ENCODE results near the gene MTRF1L. TPM values are rescaled to one million over a fixed set of nuclear protein-coding genes. Genes with fewer than 3 reads are reported as not detected.

MTRF1L gene
- total RNA-seq, 2 experiments from 2014 or later: 16.9 to 20.1 TPM

DNA sequence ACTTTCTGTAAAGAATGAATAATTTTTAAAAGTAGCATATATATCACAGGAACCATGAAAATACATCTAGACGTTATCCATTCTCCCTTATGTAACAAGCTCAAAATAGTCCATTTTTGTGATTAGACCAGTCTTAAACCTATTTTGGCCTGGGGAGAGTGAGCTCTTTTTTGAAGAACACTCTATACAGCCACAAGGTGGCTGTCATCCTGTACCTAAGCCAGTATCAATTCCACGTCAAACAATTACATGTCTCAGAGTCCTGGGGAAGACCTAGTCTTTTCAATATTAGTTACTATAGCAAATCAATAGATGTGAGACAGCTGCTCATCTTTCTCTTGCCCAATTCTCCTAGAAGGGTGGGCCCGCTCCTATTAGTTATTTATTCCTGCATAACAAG lies 48.1 kb downstream of the MTRF1L start:
- no peak overlapping the region for H3K4me3 Mint-ChIP-seq
- CTCF ChIA-PET: interaction anchor here (0.6 to 1.6 kb wide), 7 partner anchors 23 to 205 kb away, joined by 3 to 8 read pairs (median 3); no protein-coding TSS in a partner anchor
- POLR2A ChIA-PET: no interaction called here
- H3K27ac Mint-ChIP-seq: no peak overlapping the region
- no peak for DNase-seq
- H3K27me3 Mint-ChIP-seq: peaks cover 11% of the 10 kb centered on the region
- H3K36me3 Mint-ChIP-seq: no peaks in the 10 kb centered on the region
- intact Hi-C loops (cut with micrococcal nuclease): loop anchor here (1.0 kb wide), 1 partner anchor 70 kb away; no protein-coding TSS in a partner anchor
- no peaks in the 10 kb centered on the region for H3K4me1 Mint-ChIP-seq (ENCODE audit: low read depth)
- no peaks in the 10 kb centered on the region for H3K9me3 Mint-ChIP-seq

DNA sequence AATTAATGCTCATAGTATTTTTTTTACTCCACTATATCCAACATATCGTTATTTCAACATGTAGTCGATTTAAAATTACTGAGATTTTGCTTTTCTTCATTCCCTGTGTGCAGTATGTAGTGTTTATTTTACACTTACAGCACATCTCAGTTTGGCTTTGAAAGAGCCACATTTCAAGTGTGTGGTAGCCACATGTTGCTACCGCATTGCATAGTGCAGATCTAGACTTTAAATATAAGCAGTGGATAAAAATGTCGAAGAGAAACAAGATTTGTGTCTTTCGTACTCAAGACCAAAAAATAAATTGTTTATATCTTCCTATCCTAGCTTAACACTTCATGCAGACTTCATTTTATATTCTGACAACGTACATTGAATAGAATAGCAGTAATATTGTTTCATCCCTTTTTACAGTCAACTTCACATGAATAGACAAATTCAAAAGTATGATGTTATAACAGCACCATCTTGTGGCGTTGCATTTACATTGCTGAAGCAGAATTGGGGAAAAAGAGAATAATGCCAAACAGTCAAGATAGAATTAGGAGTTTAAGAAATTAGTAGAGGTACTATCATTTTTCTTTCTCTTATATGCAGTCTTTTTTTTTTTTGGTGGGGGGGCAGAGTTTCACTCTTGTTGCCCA lies 49.5 kb downstream of the MTRF1L start:
- H3K36me3 Mint-ChIP-seq: no peaks in the 10 kb centered on the region
- intact Hi-C loops (cut with micrococcal nuclease): loop anchor here (1.0 kb wide), 1 partner anchor 89 kb away; no protein-coding TSS in a partner anchor
- H3K27ac Mint-ChIP-seq: no peak overlapping the region
- H3K4me1 Mint-ChIP-seq (ENCODE audit: low read depth): peaks cover 2% of the 10 kb centered on the region
- CTCF ChIA-PET: interaction anchor here (1.3 kb wide), 1 partner anchor 25 kb away, joined by 3 read pairs; no protein-coding TSS in a partner anchor
- POLR2A ChIA-PET: no interaction called here
- H3K9me3 Mint-ChIP-seq: no peaks in the 10 kb centered on the region
- peaks cover 9% of the 10 kb centered on the region for H3K27me3 Mint-ChIP-seq
- no peak for DNase-seq
- H3K4me3 Mint-ChIP-seq: no peak overlapping the region

DNA sequence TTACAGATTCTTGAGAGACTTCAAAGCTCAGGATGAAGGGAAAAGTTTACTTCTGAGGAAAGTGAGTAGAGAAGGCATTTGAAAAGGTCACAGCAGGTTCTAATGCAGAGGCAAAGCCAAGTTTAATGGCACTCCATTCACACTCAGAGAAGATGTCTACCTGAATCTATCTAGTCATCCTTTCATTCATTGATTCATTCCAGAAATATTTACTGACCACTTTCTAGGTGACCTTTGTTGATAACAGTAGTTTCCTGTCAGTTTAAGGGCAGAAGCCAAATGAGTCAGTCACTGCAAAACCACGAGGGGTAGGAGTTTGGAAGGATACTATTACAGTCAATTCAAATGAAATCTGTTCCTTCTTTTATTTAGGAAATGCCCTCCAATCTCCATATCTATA lies 50.5 kb downstream of the MTRF1L start:
- Mint-ChIP-seq H3K4me1 (ENCODE audit: low read depth) (peaks cover 2% of the 10 kb centered on the region), H3K27ac (no peak overlapping the region), H3K9me3 (no peaks in the 10 kb centered on the region), H3K36me3 (no peaks in the 10 kb centered on the region), H3K27me3 (peaks cover 13% of the 10 kb centered on the region), H3K4me3 (no peak overlapping the region)
- no peak for DNase-seq
- intact Hi-C loops (cut with micrococcal nuclease): loop anchor here (1.0 kb wide), 1 partner anchor 88 kb away; no protein-coding TSS in a partner anchor
- POLR2A ChIA-PET: no interaction called here
- CTCF ChIA-PET: no interaction called here

DNA sequence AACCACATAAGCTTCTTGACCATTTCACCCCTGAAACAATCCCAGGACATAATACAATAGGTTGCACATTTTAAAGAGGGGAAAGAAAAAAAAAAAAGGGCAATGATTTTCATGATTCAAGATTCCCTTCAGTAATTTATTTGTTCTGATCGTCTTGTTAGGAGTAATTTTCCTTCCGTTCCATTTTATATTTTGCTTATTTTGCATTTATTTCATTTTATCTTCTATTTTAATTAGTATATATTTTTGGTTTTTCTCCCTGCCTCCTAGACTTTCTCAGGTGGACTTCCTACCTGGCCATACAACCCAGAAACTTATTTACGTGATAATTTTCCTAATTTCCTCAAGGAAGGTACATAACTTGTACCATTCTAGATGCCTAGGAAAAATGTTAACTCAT lies 52.3 kb downstream of the MTRF1L start:
- no peak for DNase-seq
- Mint-ChIP-seq H3K36me3 (no peaks in the 10 kb centered on the region), H3K27me3 (peaks cover 13% of the 10 kb centered on the region), H3K9me3 (no peaks in the 10 kb centered on the region), H3K4me3 (no peak overlapping the region), H3K27ac (no peak overlapping the region), H3K4me1 (ENCODE audit: low read depth) (peaks cover 2% of the 10 kb centered on the region)
- CTCF ChIA-PET: interaction anchor here (1.0 to 1.6 kb wide), 3 partner anchors 9 to 88 kb away, joined by 3 to 8 read pairs (median 3); no protein-coding TSS in a partner anchor
- intact Hi-C loops (cut with micrococcal nuclease): no loop called here
- POLR2A ChIA-PET: no interaction called here

DNA sequence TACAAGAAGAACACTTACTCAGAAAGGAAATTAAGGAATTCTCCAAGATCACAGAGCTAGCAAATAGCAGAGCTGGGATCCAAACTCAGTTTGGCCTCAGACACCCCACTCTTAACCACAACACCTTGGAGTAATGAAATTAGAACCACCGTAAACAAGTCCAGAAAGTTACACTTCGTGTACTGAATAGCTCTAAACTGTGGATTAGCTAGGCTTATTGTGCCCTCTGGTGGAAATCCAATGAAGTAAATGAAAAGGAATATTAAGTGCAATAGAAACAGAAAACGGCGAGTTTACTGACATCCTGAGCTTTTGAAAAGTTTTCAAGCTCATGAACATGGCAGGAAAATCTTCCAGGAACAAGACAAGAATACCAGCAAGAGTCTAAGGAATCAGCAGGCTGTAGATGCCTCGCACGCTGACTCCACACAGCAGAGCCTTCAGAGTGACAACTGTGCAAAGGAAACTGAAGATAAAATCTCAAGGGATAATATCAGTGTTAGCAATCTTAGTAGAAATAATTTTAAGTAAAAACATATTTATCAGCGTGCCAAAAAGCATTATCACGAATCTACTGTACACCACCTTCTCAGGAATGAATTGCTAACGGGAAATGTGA lies 54.2 kb downstream of the MTRF1L start:
- POLR2A ChIA-PET: no interaction called here
- Mint-ChIP-seq H3K36me3 (no peaks in the 10 kb centered on the region), H3K4me1 (ENCODE audit: low read depth) (peaks cover 2% of the 10 kb centered on the region), H3K9me3 (no peaks in the 10 kb centered on the region), H3K27me3 (peaks cover 12% of the 10 kb centered on the region), H3K27ac (no peak overlapping the region), H3K4me3 (no peak overlapping the region)
- intact Hi-C loops (cut with micrococcal nuclease): loop anchor here (1.0 to 2.0 kb wide), 2 partner anchors 84 to 395 kb away; no protein-coding TSS in a partner anchor
- DNase-seq: no peak
- CTCF ChIA-PET: interaction anchor here (0.7 to 2.9 kb wide), 28 partner anchors 9 to 464 kb away, joined by 3 to 30 read pairs (median 4); partner anchors contain the start of gene FBXO5

DNA sequence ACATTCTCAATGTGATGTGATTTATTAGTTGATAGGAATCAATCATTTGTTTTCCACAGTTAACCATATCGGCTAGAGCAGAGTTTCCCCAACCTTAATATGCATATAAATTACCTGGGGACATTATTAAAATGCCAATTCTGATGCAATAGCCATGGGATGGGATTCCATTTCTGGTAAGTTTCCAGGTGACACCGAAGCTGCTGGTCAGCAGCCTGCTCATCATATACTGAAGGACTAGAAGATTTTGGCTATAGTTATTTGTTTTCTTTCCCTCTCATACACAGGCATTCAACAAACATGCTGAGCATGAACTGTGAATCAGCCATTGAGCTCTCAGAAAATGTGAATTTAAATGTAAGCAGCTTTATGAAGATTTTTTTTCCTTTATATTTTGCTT lies 55.5 kb downstream of the MTRF1L start:
- ChIA-PET POLR2A (no interaction called here), CTCF (interaction anchor here (0.6 to 2.9 kb wide), 6 partner anchors 10 to 390 kb away, joined by 3 to 30 read pairs (median 3); no protein-coding TSS in a partner anchor)
- Mint-ChIP-seq H3K27me3 (peaks cover 6% of the 10 kb centered on the region), H3K36me3 (no peaks in the 10 kb centered on the region), H3K27ac (no peak overlapping the region), H3K9me3 (no peaks in the 10 kb centered on the region), H3K4me3 (no peak overlapping the region), H3K4me1 (ENCODE audit: low read depth) (peaks cover 2% of the 10 kb centered on the region)
- no peak for DNase-seq
- intact Hi-C loops (cut with micrococcal nuclease): no loop called here

DNA sequence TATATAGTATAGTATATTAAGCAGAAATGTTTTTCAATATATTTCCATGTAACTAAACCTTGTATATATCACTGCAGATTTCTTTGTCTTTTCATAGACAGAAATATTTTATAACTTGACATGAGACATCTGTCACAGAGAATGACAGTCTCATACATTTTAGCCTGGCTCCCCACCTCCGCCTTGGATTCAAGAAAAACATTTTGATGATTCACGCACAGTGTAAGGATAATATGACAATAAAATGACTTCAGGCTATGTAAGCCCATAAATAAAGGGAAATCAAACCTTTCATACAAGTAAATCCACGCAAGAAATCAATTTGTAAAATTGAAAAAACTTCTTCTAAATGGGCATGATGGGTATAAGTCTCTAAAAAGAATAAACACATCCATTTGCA lies 56.0 kb downstream of the MTRF1L start:
- no peaks in the 10 kb centered on the region for H3K9me3 Mint-ChIP-seq
- CTCF ChIA-PET: interaction anchor here (0.8 to 2.9 kb wide), 4 partner anchors 9 to 389 kb away, joined by 3 to 30 read pairs (median 3); no protein-coding TSS in a partner anchor

DNA sequence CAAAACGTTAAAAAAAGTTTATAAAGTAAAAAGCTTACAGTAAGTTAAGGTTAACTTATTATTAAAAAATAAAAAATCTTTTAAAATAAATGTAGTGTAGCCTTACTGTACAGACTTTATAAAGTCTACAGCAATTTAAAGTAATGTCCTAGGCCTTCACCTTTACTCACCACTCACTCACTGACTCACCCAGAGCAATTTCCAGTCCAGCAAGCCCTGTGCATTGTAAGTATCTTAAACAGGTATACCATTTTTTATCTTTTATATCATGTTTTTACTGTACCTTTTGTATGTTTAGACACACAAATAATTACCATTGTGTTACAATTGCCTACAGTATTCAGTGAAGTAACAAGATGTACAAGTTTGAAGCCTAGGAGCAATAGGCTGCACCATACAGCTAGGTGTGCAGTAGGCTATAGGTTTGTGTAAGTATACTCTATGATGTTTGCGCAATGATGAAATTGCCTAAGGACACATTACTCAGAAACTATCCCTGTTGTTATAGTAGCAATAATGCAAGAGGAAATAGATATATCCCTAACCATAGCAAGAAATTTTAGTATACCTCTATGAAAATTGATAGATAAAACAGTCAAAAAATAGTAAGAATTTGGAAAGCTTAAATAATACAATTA lies 59.1 kb downstream of the MTRF1L start:
- H3K27me3 Mint-ChIP-seq: peaks cover 16% of the 10 kb centered on the region
- H3K27ac Mint-ChIP-seq: no peak overlapping the region
- no peaks in the 10 kb centered on the region for H3K9me3 Mint-ChIP-seq
- peaks cover 2% of the 10 kb centered on the region for H3K4me1 Mint-ChIP-seq (ENCODE audit: low read depth)
- ChIA-PET POLR2A (no interaction called here), CTCF (no interaction called here)
- H3K4me3 Mint-ChIP-seq: no peak overlapping the region
- no peak for DNase-seq
- no peaks in the 10 kb centered on the region for H3K36me3 Mint-ChIP-seq
- intact Hi-C loops (cut with micrococcal nuclease): no loop called here

More for the DNA sequence above, 56.0 kb downstream of the MTRF1L start:
- intact Hi-C loops (cut with micrococcal nuclease): no loop called here
- Mint-ChIP-seq H3K4me1 (ENCODE audit: low read depth) (peaks cover 2% of the 10 kb centered on the region), H3K4me3 (no peak overlapping the region), H3K36me3 (no peaks in the 10 kb centered on the region), H3K27me3 (peaks cover 7% of the 10 kb centered on the region), H3K27ac (no peak overlapping the region)
- POLR2A ChIA-PET: no interaction called here
- no peak for DNase-seq

DNA sequence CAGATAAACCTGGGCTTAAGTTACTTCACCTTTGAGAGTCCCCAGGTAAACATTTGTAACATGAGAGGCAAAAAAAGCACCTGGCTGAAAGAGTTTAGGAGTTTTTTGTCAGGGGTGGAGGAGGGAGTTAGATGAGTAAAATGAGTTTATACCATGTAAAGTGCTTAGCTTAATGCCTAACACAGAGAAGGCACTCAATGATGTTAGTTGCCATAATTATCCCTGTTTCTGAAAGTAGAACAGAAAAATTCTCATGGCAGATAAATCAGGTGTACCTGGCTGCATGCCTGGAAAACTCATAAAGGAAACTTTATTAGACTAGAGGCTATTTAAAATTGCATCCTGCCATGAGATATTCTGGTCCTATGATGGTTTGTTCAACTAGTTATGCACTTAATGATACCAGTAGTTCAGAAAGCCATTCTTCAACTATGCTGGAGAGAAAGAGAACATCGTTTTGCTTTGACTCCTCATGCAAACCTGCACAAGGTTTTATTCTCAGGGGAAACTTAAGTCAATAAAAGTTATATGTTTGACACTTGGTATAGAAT lies 60.1 kb downstream of the MTRF1L start:
- ChIA-PET CTCF (interaction anchor here (1.3 kb wide), 1 partner anchor 77 kb away, joined by 3 read pairs; no protein-coding TSS in a partner anchor), POLR2A (no interaction called here)
- Mint-ChIP-seq H3K27me3 (peaks cover 17% of the 10 kb centered on the region), H3K4me3 (no peak overlapping the region), H3K27ac (no peak overlapping the region), H3K36me3 (no peaks in the 10 kb centered on the region), H3K4me1 (ENCODE audit: low read depth) (no peaks in the 10 kb centered on the region), H3K9me3 (no peaks in the 10 kb centered on the region)
- no peak for DNase-seq
- intact Hi-C loops (cut with micrococcal nuclease): no loop called here

DNA sequence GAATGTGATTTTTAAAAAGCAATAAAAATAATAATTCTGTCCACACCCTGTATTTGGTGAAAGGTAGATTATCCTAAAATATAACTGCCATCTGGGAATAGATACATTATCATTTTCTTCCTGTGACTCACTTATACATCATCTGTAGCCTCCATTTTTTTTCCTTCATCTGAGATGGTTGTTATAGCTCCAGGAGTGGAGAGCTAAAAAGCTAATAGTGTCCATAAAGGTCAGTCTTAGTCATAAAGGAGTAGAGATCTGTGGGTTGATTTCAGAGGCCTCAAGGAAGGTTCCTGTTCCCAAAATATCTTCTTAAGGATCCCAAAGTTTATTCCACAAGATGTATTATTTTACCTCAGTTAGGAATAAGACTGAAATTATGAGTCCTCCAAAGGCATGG lies 60.8 kb downstream of the MTRF1L start:
- Mint-ChIP-seq H3K27ac (no peak overlapping the region), H3K9me3 (no peaks in the 10 kb centered on the region), H3K4me3 (no peak overlapping the region), H3K27me3 (peaks cover 19% of the 10 kb centered on the region), H3K36me3 (no peaks in the 10 kb centered on the region), H3K4me1 (ENCODE audit: low read depth) (no peaks in the 10 kb centered on the region)
- ChIA-PET POLR2A (no interaction called here), CTCF (interaction anchor here (0.7 to 1.3 kb wide), 2 partner anchors 9 to 77 kb away, joined by 3 read pairs; no protein-coding TSS in a partner anchor)
- DNase-seq: no peak
- intact Hi-C loops (cut with micrococcal nuclease): no loop called here
